Lower leg skin (tissue), 4 donors: ENCODE data around the gene AKAP5. TPM values are rescaled to one million over a fixed set of nuclear protein-coding genes. Genes with fewer than 3 reads are reported as not detected.

Experiments used
- DNase-seq, 2 donors: peaks; one replicate each; pipeline ENCODE4 v3.0.0-alpha.2; 2019; ENCODE audit warnings: low spot score in 2 of 2
- H3K4me3 ChIP-seq: fragments of 200-600 bp; sonication (generic); 2 replicates; pipeline ENCODE4 v1.5.1; 2017; ENCODE audit warnings: mild to moderate bottlenecking, low read depth; ENCODE audit not compliant: poor library complexity, severe bottlenecking
- CTCF ChIP-seq, 3 donors: fragments of 450-650 bp; IDR thresholded peaks; one replicate each; pipeline ENCODE4 v1.5.1; 2016; ENCODE audit warnings: antibody characterized with exemption in 3 of 3, mild to moderate bottlenecking in 3 of 3, moderate library complexity in 2 of 3
- POLR2A ChIP-seq, 2 donors: fragments of 450-650 bp; IDR thresholded peaks; one replicate each; pipeline ENCODE4 v1.6.1; 2016 to 2017; ENCODE audit warnings: antibody characterized with exemption in 2 of 2, mild to moderate bottlenecking in 1 of 2, moderate library complexity in 1 of 2
- WGBS, 2 donors: methylation state at CpG; one replicate each; pipeline ENCODE4 v1.1.5; 2018; 5-methylcytosine and 5-hydroxymethylcytosine counted together
- intact Hi-C: fragments of 100-400 bp; cut with DNase I; formaldehyde crosslinking; loops from one replicate; pipeline ENCODE4 v1.15.0; 2023; ENCODE audit warnings: low total_unique reads
- total RNA-seq, 4 donors: library from RNA; depleted of rRNA; stranded (reverse); fragments of >200 nt; gene quantifications; one replicate each; pipeline ENCODE4 v1.1.0, GENCODE V29; 2016

The AKAP5 gene
- total RNA-seq, 4 donors from 2014 or later, result 0.17 to 0.29 (median 0.21) TPM; not detected in 1

DNA sequence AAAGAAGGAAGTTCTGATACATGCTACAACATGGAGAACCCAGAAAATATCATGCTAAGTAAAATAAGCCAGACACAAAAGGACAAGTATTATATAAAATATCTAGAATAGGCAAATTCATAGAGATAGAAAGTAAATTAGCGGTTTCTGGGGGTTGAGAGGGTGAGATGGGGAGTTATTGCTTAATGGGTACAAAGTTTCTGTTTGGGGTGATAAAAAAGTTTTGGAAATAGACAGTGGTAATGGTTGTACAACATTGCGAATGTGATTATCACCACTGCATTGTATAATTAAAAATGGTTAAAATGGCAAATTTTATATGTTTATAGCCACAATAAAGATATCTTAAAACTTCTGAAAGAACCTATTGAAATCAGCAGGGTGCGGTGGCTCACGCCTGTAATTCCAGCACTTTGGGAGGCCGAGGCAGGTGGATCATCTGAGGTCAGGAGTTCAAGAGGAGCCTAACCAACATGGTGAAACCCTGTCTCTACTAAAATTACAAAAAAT, 23.3 kb downstream of the AKAP5 start:
- H3K4me3 ChIP-seq, result no peak overlapping the region
- DNase-seq, result no peak
- 82 to 98% methylated on average over 5 of the region's 5 CpGs for WGBS, 2 donors
- TF ChIP-seq POLR2A (IDR thresholded peaks at IDR 0.05) (no peak), CTCF (IDR thresholded peaks at IDR 0.05) (no peak)
- intact Hi-C loops, result no loop called here

GRCh38 chr14:64491637-64492036, 26.3 kb downstream of the AKAP5 start:
- TF ChIP-seq CTCF (IDR thresholded peaks at IDR 0.05), result no peak
- TF ChIP-seq POLR2A (IDR thresholded peaks at IDR 0.05), result no peak
- no peak overlapping the region for H3K4me3 ChIP-seq
- intact Hi-C loops, result no loop called here
- 82 to 86% methylated on average over 2 of the region's 2 CpGs for WGBS, 2 donors
- DNase-seq, result no peak

GRCh38 chr14:64493455-64493854, 28.2 kb downstream of the AKAP5 start:
- intact Hi-C loops, result no loop called here
- TF ChIP-seq CTCF (IDR thresholded peaks at IDR 0.05) (no peak), POLR2A (IDR thresholded peaks at IDR 0.05) (no peak)
- WGBS, 2 donors, result 86 to 93% methylated on average over 3 of the region's 3 CpGs
- no peak for DNase-seq
- no peak overlapping the region for H3K4me3 ChIP-seq

- no peak for TF ChIP-seq CTCF (IDR thresholded peaks at IDR 0.05)
- TF ChIP-seq POLR2A (IDR thresholded peaks at IDR 0.05), result no peak
- DNase-seq, result no peak
- intact Hi-C loops, result no loop called here
Measured at GRCh38 chr14:64495252-64495651, 30.0 kb downstream of the AKAP5 start.

DNA sequence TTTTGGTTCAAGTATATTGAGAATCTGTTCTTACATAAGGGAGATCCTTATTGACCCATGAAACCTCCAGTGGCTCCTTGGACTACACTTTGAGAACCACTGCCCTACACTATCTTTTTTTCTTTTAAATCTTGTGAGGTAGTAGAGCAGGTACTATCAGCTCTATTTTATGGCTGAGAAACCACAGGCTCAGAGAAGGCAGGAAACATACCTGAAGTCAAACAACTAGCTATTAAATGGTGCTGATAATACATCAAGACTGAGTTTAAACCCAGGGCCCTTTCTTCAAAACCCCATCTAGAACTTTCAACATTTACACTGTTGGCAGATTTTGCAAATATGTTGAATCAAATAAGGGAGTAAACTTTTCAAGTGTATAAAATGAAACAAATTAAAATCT, 31.5 kb downstream of the AKAP5 start:
- H3K4me3 ChIP-seq, result no peak overlapping the region
- intact Hi-C loops, result no loop called here
- no peak for TF ChIP-seq POLR2A (IDR thresholded peaks at IDR 0.05)
- no peak for TF ChIP-seq CTCF (IDR thresholded peaks at IDR 0.05)
- DNase-seq, result no peak

More at GRCh38 chr14:64495252-64495651, 30.0 kb downstream of the AKAP5 start:
- no peak overlapping the region for H3K4me3 ChIP-seq

DNA sequence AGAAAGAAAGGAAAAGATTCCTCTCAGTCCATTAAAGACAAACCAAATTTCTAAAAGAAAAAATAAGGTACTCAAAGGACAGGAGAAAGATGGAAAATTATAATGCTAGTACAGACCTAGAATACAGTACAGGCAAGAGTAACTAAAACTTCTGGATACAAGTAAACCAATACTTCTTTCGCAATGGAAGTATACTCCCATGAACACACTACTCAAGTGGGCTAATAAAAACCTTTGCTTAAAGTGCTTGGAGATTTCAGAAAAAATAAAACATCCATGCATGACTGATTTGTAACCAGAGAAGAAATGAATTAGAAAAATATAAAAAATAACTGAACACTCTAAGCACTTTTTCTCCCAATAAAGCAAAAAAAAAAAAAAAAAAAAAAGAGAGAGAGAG, 34.8 kb downstream of the AKAP5 start:
- intact Hi-C loops, result no loop called here
- no peak for DNase-seq
- H3K4me3 ChIP-seq, result no peak overlapping the region
- WGBS, 2 donors, result 94 to 100% methylated on average over 1 of the region's 1 CpG
- no peak for TF ChIP-seq CTCF (IDR thresholded peaks at IDR 0.05)
- TF ChIP-seq POLR2A (IDR thresholded peaks at IDR 0.05), result no peak
